Stimulated activated CD8-positive, alpha-beta memory T cell treated with anti-CD3 and anti-CD28 coated beads, Interleukin-12 subunit alpha, Interleukin-12 subunit beta, amount 100 ng/mL, for 24 hours (primary cell): ENCODE measurements around the gene MIF4GD.
"Not testable (repeated sequence)": the region's sequence is repeated elsewhere in the genome, so short reads cannot be mapped to it uniquely, and the experiment has no call there.

Experiments used
- DNase-seq: peaks from one replicate; pipeline ENCODE4 v3.0.0-alpha.2; 2020; ENCODE audit errors: extremely low read depth

Gene MIF4GD

GRCh38 chr17:75288359-75288758, 17.3 kb upstream of the MIF4GD start:
- DNase-seq: no peak

- no peak for DNase-seq
These were observed 16.2 kb upstream of the MIF4GD start for GRCh38 chr17:75287221-75287620.

GRCh38 chr17:75285123-75285522, 14.1 kb upstream of the MIF4GD start:
- no peak for DNase-seq

- not testable (repeated sequence) for DNase-seq
These were observed 9.2 kb upstream of the MIF4GD start for GRCh38 chr17:75280189-75280588.

- DNase-seq: no peak
These were observed 6.6 kb upstream of the MIF4GD start for GRCh38 chr17:75277664-75278071.

GRCh38 chr17:75273977-75274708, 3.1 kb upstream of the MIF4GD start:
- DNase-seq: no peak

- DNase-seq: no peak
These were observed 1.8 kb upstream of the MIF4GD start for GRCh38 chr17:75272848-75273184.

GRCh38 chr17:75271955-75272847, 1.2 kb upstream of the MIF4GD start:
- DNase-seq: no peak

GRCh38 chr17:75271233-75271954, 363 bp upstream of the MIF4GD start:
- DNase-seq: peak; percentile 71

- DNase-seq: no peak
These were observed 639 bp downstream of the MIF4GD start for GRCh38 chr17:75270218-75270965.

GRCh38 chr17:75269844-75270217, 1.2 kb downstream of the MIF4GD start:
- DNase-seq: no peak

GRCh38 chr17:75267411-75268232, 3.4 kb downstream of the MIF4GD start:
- no peak for DNase-seq

GRCh38 chr17:75267153-75267410, 3.9 kb downstream of the MIF4GD start:
- no peak for DNase-seq

GRCh38 chr17:75266316-75267152, 4.5 kb downstream of the MIF4GD start:
- no peak for DNase-seq

GRCh38 chr17:75265614-75266315, 5.3 kb downstream of the MIF4GD start:
- DNase-seq: no peak

GRCh38 chr17:75263055-75263454, 8.0 kb downstream of the MIF4GD start:
- DNase-seq: no peak

- no peak for DNase-seq
These were observed 8.9 kb downstream of the MIF4GD start for GRCh38 chr17:75262112-75262606.

GRCh38 chr17:75261336-75262111, 9.5 kb downstream of the MIF4GD start, which contains the start of the genes GGA3 and MRPS7:
Gene GGA3, minus strand, starts transcription at chr17:75261606. Its CDS starts 19 bp downstream, at chr17:75261587.
Gene MRPS7, plus strand, starts transcription at chr17:75261879. Its CDS starts 22 bp downstream, at chr17:75261901.
- peak; percentile 85 for DNase-seq
